Sigmoid colon (tissue), 7 donors: Measurements from ENCODE around the gene SGK2. TPM values are rescaled to one million over a fixed set of nuclear protein-coding genes. Genes with fewer than 3 reads are reported as not detected.
A peak's percentile ranks its signal among the peaks of the same experiment; 100 is the strongest.

Experiments used
- DNase-seq: peaks from one replicate; pipeline ENCODE4 v3.0.0-alpha.2; 2019
- H3K27ac ChIP-seq, 4 donors: fragments of 200-600 bp; sonication (generic); one replicate each; pipeline ENCODE4 v1.5.1; 2016 to 2019; ENCODE audit warnings: mild to moderate bottlenecking in 1 of 4
- H3K27me3 ChIP-seq, 3 donors: fragments of 200-600 bp; sonication (generic); one replicate each; pipeline ENCODE4 v1.5.1; 2019; ENCODE audit warnings: mild to moderate bottlenecking in 1 of 3
- H3K36me3 ChIP-seq, 4 donors: fragments of 200-600 bp; sonication (generic); one replicate each; pipeline ENCODE4 v1.5.1; 2016 to 2019
- H3K4me1 ChIP-seq, 4 donors: fragments of 200-600 bp; sonication (generic); one replicate each; pipeline ENCODE4 v1.5.1; 2017 to 2019
- H3K4me3 ChIP-seq, 4 donors: fragments of 200-600 bp; sonication (generic); one replicate each; pipeline ENCODE4 v1.5.1; 2017 to 2019; ENCODE audit warnings: mild to moderate bottlenecking in 2 of 4, moderate library complexity in 1 of 4
- H3K9me3 ChIP-seq, 4 donors: fragments of 200-600 bp in 3 of 4; sonication (generic) in 3 of 4; one replicate each; pipeline versions ENCODE4 v1.5.1 to v1.6.1; 2013 to 2019
- EP300 ChIP-seq, 4 donors: sonication (generic); formaldehyde crosslinking; IDR thresholded peaks; one replicate each; pipeline ENCODE4 v1.6.1; 2017; ENCODE audit warnings: antibody characterized with exemption in 4 of 4
- POLR2A ChIP-seq, 2 donors: fragments of 450-650 bp; IDR thresholded peaks; one replicate each; pipeline ENCODE4 v1.6.1; 2016; ENCODE audit warnings: antibody characterized with exemption in 2 of 2, mild to moderate bottlenecking in 2 of 2, moderate library complexity in 2 of 2
- POLR2AphosphoS5 ChIP-seq, 4 donors: sonication (generic); formaldehyde crosslinking; IDR thresholded peaks; one replicate each; pipeline ENCODE4 v1.6.1; 2017; ENCODE audit warnings: antibody characterized with exemption in 4 of 4
- WGBS, 2 donors: extraction: QIAGEN DNeasy Blood & Tissue Kit; methylation state at CpG; one replicate each; pipeline ENCODE4 v1.1.7; 2013; 5-methylcytosine and 5-hydroxymethylcytosine counted together
- intact Hi-C: fragments of 100-400 bp; cut with DNase I; formaldehyde crosslinking; loops from one replicate; pipeline ENCODE4 v1.15.1; 2023
- polyA plus RNA-seq, 3 donors: library from polyadenylated mRNA; stranded (reverse); fragments of 200-250 nt; gene quantifications; one replicate each; pipeline ENCODE4 v1.2.3, GENCODE V29; 2013
- total RNA-seq, 4 donors: library from RNA; depleted of rRNA; stranded (reverse); fragments of >200 nt; gene quantifications; one replicate each; pipeline ENCODE4 v1.1.0, GENCODE V29; 2016
- TF ChIP-seq, protein P1 (sequence below), 4 experiments: fragments of 450-650 bp in 3 of 4; fragments of 200-600 bp in 1 of 4; IDR thresholded peaks; one replicate each; pipeline ENCODE4 v1.5.1; 2016 to 2019; ENCODE audit warnings: antibody characterized with exemption in 4 of 4, mild to moderate bottlenecking in 3 of 4, moderate library complexity in 2 of 4
- donor health status: healthy with polysubstance abuse.
- donor health status: Bipolar disorder and iron deficiency.
- donor health status: healthy.

The SGK2 gene
- total and polyA plus RNA-seq, 7 donors, result 0.66 to 114 (median 27.3) TPM; not detected in 1

GRCh38 chr20:43568706-43569105 is 9.9 kb downstream of the SGK2 start:
- Histone ChIP-seq H3K4me3 (no peak overlapping the region), H3K9me3 (no peaks in the 10 kb centered on the region), H3K4me1 (no peaks in the 10 kb centered on the region), H3K27ac (no peak overlapping the region), H3K36me3 (no peaks in the 10 kb centered on the region), H3K27me3 (no peaks in the 10 kb centered on the region)
- intact Hi-C loops, result no loop called here
- DNase-seq, result no peak
- TF ChIP-seq EP300 (IDR thresholded peaks at IDR 0.05) (no peak), POLR2A (IDR thresholded peaks at IDR 0.05) (no peak), POLR2AphosphoS5 (IDR thresholded peaks at IDR 0.05) (no peak)
- TF ChIP-seq, protein P1, sequence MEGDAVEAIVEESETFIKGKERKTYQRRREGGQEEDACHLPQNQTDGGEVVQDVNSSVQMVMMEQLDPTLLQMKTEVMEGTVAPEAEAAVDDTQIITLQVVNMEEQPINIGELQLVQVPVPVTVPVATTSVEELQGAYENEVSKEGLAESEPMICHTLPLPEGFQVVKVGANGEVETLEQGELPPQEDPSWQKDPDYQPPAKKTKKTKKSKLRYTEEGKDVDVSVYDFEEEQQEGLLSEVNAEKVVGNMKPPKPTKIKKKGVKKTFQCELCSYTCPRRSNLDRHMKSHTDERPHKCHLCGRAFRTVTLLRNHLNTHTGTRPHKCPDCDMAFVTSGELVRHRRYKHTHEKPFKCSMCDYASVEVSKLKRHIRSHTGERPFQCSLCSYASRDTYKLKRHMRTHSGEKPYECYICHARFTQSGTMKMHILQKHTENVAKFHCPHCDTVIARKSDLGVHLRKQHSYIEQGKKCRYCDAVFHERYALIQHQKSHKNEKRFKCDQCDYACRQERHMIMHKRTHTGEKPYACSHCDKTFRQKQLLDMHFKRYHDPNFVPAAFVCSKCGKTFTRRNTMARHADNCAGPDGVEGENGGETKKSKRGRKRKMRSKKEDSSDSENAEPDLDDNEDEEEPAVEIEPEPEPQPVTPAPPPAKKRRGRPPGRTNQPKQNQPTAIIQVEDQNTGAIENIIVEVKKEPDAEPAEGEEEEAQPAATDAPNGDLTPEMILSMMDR (IDR thresholded peaks at IDR 0.05), result no peak
- WGBS, 2 donors, result 90 to 91% methylated on average over 4 of the region's 4 CpGs

DNA sequence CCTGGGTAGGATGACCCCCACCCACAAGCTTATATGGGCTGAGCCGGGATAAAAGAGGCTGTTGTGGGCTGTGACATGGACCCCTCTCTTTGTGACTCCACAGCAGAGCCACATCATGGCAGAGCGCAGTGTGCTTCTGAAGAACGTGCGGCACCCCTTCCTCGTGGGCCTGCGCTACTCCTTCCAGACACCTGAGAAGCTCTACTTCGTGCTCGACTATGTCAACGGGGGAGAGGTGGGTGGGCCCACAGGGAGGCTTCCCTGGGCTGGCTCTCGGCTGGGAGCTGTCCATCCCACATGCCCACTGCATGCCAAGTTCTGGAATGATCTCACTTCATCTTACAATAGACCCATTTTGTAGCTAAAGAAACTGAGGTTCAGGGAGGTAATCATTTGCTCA is 10.5 kb downstream of the SGK2 start:
- intact Hi-C loops, result no loop called here
- 95% methylated on average over 10 of the region's 10 CpGs for WGBS, 2 donors
- TF ChIP-seq POLR2AphosphoS5 (IDR thresholded peaks at IDR 0.05), result no peak
- no peaks in the 10 kb centered on the region for H3K36me3 ChIP-seq
- H3K4me3 ChIP-seq, result no peak overlapping the region
- H3K27me3 ChIP-seq, result no peaks in the 10 kb centered on the region
- H3K27ac ChIP-seq, result no peak overlapping the region
- H3K4me1 ChIP-seq, result no peaks in the 10 kb centered on the region
- H3K9me3 ChIP-seq, result no peaks in the 10 kb centered on the region
- DNase-seq, result no peak

GRCh38 chr20:43570496-43570895 is 11.7 kb downstream of the SGK2 start:
- TF ChIP-seq POLR2AphosphoS5 (IDR thresholded peaks at IDR 0.05) (no peak), POLR2A (IDR thresholded peaks at IDR 0.05) (no peak), EP300 (IDR thresholded peaks at IDR 0.05) (no peak)
- TF ChIP-seq, protein P1 (IDR thresholded peaks at IDR 0.05), result no peak

DNA sequence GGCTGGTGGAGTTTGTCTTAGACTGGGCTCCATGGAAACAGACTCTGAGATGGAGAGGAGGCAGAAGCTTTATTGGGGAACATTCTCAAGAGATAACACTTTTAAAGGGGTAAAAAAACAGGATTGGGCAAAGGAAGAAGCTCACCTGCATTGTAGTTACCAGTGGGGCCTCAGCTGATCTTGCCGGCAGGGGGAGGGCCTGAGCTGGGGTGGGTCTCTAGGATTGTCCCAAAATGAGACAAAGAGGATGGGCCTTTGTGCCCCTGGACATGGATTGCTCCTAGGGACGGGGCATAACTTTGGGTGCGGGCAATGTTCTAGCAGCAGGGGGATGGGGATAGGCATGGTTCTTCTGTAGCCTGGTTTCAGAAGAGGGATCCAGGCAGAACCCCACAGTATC is 12.5 kb downstream of the SGK2 start:
- H3K27ac ChIP-seq, result no peak overlapping the region
- 93% methylated on average over 3 of the region's 3 CpGs for WGBS, 2 donors
- no peaks in the 10 kb centered on the region for H3K9me3 ChIP-seq
- no peak overlapping the region for H3K4me3 ChIP-seq
- no peak for TF ChIP-seq POLR2AphosphoS5 (IDR thresholded peaks at IDR 0.05)
- TF ChIP-seq EP300 (IDR thresholded peaks at IDR 0.05), result no peak
- TF ChIP-seq POLR2A (IDR thresholded peaks at IDR 0.05), result no peak
- TF ChIP-seq, protein P1 (IDR thresholded peaks at IDR 0.05), result no peak
- no peaks in the 10 kb centered on the region for H3K36me3 ChIP-seq
- no peaks in the 10 kb centered on the region for H3K27me3 ChIP-seq
- H3K4me1 ChIP-seq, result no peaks in the 10 kb centered on the region
- intact Hi-C loops, result no loop called here
- no peak for DNase-seq

More at GRCh38 chr20:43570496-43570895, 11.7 kb downstream of the SGK2 start:
- DNase-seq, result no peak
- H3K9me3 ChIP-seq, result no peaks in the 10 kb centered on the region
- intact Hi-C loops, result no loop called here
- no peaks in the 10 kb centered on the region for H3K4me1 ChIP-seq
- H3K4me3 ChIP-seq, result no peak overlapping the region
- H3K27me3 ChIP-seq, result no peaks in the 10 kb centered on the region
- no peaks in the 10 kb centered on the region for H3K36me3 ChIP-seq
- no peak overlapping the region for H3K27ac ChIP-seq
- WGBS, 2 donors, result 16 to 65% methylated on average over 10 of the region's 10 CpGs

- Histone ChIP-seq H3K27ac (no peak overlapping the region), H3K9me3 (no peaks in the 10 kb centered on the region), H3K36me3 (no peaks in the 10 kb centered on the region), H3K4me1 (no peaks in the 10 kb centered on the region), H3K4me3 (no peak overlapping the region), H3K27me3 (no peaks in the 10 kb centered on the region)
- no peak for TF ChIP-seq EP300 (IDR thresholded peaks at IDR 0.05)
- no peak for TF ChIP-seq POLR2A (IDR thresholded peaks at IDR 0.05)
- TF ChIP-seq, protein P1 (IDR thresholded peaks at IDR 0.05), result no peak
- TF ChIP-seq POLR2AphosphoS5 (IDR thresholded peaks at IDR 0.05), result no peak
- intact Hi-C loops, result no loop called here
- DNase-seq, result peak; percentile 36
- WGBS, 2 donors, result 89 to 93% methylated on average over 6 of the region's 6 CpGs
Measured at GRCh38 chr20:43571771-43572170, 12.9 kb downstream of the SGK2 start.
